ENCODE results near the gene PRSS8.

DNA sequence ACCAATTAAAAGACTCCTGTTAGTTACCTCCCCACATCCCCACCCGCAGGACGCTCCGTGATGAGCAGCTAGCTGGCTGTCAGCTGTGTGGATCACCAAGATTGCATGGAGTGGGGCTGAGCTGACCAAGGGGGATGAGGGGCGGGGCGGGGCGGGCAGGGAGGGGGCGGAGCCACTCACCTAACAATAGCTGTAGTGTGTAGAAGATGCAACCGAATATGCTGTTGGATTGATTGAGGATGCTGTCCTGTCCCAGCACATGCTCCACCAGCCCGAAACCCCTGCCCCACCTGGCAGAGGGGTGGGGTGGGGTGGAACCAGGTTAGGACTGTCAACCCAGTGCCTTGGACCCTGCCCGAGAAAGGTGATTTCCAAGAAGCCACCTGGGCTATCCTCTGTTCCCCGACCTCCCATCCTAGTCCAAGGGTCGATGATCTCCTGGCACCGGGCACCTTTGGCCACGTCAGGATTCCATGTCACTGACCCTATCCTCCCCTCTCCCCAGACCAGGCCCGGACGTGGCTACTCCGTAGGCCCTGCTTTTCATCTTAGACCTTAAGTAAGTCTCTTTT lies 42.3 kb downstream of the PRSS8 start:
- TF ChIP-seq CTCF (conservative IDR thresholded peaks at IDR 0.05) = no peak
- TF ChIP-seq ZFX (IDR thresholded peaks at IDR 0.05) = no peak

Measured in C4-2B (cell line).